Renal cortical epithelial cell (primary cell): ENCODE measurements around the gene POLA2. TPM values are rescaled to one million over a fixed set of nuclear protein-coding genes. Genes with fewer than 3 reads are reported as not detected.
"Not testable (repeated sequence)": the region's sequence is repeated elsewhere in the genome, so short reads cannot be mapped to it uniquely, and the experiment has no call there.

Experiments
- DNase-seq: peaks from one replicate; pipeline ENCODE4 v3.0.0-alpha.2; 2011; ENCODE audit warnings: low read depth
- total RNA-seq: library from RNA; depleted of rRNA; stranded (reverse); fragments of >200 nt; gene quantifications from 2 replicates; pipeline ENCODE4 v1.2.3, GENCODE V29; 2014

Gene POLA2, protein sequence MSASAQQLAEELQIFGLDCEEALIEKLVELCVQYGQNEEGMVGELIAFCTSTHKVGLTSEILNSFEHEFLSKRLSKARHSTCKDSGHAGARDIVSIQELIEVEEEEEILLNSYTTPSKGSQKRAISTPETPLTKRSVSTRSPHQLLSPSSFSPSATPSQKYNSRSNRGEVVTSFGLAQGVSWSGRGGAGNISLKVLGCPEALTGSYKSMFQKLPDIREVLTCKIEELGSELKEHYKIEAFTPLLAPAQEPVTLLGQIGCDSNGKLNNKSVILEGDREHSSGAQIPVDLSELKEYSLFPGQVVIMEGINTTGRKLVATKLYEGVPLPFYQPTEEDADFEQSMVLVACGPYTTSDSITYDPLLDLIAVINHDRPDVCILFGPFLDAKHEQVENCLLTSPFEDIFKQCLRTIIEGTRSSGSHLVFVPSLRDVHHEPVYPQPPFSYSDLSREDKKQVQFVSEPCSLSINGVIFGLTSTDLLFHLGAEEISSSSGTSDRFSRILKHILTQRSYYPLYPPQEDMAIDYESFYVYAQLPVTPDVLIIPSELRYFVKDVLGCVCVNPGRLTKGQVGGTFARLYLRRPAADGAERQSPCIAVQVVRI
- total RNA-seq, result 3.2 and 7.1 TPM in 2 replicates

DNA sequence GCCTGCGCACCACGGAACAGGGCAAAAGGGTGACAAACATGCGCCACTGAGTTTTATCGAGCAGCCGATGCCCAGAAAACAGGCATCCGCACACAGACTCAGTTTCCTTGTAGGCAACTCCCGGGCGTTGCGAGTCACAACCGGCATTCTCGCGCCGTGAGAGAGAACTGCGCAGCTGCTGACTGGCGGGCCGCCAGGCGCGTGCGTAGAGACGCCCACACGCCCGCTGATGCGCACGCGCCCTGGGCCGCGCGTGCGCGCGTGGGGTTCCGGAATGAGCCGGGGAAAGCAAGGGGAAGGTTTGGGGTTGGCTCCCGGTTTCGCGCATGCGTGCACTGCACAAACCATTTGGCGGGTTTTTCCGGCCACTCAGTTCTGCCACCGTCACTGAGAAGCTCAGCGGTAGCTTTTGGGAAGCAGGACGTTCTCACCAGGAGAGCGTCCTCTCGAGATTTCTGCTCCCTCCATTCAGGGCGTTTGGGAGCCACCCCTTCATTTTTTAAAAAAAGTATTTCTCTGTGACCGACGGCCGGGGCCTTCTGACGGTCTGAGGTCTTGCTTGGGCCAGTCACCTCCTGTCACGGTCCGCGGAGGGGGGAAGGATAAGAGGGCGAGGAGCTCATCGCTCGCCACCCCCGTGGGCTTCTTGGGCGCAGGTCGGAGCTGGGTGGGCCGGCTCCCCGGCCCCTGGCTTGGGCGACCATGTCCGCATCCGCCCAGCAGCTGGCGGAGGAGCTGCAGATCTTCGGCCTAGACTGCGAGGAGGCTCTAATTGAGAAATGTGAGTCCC lies at the start of gene POLA2:
Gene POLA2 (plus strand): TSS at position 372 of the 790 bp plus-strand sequence. CDS start 331 bp downstream, at position 703.
- DNase-seq, result peak; percentile 87

DNA sequence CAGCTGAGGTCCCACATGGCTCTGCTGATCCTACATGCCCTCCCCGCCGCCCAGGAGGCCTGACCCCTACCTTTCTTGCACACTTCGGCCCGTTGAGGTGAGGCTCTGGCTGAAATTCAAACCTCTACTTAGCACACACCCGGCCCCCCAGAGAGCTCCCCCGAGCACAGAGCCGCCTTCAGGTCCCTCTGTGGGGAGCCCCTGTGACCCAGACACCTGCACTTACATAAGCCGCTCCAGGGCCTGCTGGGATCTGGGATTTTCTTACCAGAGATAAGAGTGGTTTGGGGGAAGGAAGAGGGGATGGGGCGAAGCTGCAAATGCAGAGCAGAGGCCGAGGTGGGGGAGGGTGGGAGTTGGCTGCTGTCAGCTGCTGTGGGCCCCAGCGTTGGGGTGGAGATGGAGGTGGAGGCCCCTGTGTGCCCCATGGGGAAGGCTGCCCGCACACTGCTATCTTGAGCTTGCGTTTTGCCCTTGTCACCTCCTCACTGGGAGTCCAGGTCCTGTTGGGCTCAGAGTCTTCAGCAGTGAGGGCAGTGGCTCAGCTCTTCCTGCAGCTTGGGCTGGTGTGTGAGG lies 49.4 kb upstream of the POLA2 start:
- DNase-seq, result no peak

DNA sequence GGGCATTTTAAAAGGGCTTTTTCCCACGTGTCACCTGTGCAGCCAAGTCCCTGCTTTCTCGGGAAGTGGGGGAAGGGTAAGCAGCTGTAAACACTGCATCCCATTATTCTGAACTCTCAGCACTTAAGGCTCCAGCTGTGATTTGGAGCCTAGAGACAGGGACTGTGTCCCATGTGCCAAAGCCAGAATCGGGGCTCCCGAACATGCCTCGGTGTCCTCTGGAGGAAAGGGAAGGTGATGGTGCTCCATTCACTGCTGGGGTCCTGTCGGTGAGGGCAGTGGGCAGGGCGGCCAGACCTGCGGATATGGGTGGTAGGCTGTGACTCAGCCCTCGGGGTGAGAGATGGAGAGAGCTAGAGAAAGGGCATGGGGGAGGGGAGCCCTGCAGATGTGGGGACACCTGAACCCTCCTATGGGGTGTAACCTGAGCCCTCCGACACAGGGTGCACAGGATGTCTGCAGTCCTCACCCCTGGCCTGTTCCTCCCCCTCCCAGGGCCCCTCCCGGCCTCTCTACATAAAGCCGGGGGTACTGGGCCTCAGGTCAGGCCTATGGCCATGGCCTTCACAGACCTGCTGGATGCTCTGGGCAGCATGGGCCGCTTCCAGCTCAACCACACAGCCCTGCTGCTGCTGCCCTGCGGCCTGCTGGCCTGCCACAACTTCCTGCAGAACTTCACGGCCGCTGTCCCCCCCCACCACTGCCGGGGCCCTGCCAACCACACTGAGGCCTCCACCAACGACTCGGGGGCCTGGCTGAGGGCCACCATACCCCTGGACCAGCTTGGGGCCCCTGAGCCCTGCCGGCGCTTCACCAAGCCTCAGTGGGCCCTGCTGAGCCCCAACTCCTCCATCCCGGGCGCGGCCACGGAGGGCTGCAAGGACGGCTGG lies 48.2 kb upstream of the POLA2 start:
- DNase-seq, result peak; percentile 6

DNA sequence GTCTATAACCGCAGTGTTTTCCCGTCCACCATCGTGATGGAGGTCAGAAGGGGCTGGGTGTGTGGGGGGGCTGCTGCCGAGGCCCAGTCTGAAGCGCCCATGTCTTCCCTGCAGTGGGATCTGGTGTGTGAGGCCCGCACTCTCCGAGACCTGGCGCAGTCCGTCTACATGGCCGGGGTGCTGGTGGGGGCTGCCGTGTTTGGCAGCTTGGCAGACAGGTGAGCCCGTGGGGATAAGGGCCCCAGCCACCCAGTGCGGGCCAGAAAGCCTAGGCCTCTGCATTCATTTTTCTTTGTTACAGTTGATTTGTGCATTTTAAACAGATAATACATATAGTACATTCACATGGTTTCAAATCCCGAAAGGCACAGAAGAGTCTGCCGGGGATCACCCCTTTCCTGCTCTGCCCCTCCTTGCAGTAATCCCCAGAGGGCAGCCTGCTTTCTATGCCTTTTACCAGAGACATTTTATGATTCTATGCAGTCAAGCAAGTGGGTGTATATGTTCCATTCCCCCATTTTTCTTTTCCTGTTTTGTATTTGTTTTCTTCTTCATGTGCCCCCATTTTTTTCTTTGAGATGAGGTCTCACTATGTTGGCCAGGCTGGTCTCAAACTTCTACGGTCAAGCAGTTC lies 47.4 kb upstream of the POLA2 start:
- no peak for DNase-seq

DNA sequence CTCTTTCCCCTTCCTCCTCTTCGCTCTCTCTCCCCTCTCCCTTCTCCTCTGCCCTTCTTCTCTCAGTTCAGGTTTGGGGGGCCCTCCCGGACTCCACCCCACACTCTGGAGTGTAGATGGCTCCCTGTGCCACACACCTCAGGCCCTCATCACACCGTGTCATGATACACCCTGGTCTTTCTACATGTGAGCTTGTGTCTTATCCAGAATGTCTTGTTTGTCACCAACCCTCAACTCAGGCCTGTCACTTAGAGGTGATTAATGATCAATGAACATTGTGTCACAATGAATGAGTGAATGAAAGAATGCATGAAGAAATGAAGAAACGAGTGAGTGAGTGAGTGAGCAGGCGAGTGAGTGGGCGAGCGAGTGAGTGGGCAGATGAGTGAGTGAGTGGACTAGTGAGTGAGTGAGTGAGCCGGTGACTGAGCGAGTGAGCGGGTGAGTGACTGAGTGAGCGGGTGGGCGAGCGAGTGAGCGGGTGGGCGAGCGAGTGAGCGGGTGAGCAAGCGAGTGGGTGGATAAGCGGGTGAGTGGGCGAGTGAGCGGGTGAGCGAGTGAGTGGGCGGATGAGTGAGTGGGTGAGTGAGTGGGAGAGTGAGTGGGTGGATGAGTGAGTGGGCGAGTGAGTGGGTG lies 46.2 kb upstream of the POLA2 start:
- no peak for DNase-seq

DNA sequence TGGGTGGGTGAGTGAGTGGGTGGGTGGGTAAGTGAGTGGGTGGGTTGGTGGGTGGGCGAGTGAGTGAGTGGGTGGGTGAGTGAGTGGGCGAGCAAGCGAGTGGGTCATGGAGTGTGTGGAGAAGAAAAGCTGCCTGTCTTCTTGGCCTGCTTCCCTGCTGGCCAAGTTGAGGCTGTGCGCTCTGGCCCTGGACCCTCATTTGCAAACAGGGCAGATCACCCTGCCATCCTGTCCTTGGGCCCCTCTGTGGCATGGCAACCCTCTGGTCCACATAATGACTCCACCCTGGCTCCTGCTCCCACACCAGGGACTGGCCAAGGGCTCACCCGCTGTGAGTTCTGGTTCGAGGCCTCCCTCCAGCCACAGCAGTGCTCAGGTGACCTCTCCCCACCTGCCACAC lies 44.9 kb upstream of the POLA2 start:
- no peak for DNase-seq

DNA sequence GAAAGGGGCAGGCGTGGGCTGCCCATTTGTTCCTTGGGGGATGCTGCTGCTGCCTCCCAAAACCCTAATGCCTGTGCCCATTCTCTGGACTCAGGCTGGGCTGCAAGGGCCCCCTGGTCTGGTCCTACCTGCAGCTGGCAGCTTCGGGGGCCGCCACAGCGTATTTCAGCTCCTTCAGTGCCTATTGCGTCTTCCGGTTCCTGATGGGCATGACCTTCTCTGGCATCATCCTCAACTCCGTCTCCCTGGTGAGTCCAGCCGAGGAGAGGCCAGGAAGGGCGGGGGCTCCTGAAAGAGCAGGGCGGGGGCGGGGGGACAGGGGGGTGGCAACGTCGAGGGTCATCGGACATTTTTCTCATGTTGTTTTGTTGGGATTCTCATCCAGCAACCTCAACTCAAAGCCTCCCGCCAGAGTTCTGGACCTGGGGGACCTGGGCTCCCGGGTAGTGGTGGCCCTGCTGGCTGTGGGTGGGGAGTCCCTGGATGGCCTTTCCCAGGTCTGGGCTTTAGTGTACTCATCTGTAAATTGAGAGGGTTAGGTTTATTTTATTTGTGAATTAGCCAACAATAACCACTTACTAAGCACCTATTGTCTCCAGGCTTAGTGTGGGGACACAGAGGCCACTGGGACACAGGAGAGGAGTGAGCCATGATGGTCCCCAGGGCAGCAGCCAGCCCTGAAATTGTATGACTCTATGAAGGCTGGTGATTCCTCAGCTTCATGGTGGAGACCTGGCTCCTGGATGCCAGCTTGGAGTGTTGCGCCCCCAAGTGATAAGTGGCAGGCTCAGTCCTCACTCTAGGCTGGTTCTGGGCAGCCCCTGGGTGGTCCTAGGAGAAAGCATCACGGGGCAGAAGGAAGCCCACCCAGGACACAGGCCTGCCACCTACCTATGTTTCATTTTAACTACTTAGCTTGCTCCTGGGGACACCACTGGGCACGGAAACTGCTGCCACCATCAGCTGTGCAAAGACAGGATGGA lies 44.0 kb upstream of the POLA2 start:
- DNase-seq, result no peak

DNA sequence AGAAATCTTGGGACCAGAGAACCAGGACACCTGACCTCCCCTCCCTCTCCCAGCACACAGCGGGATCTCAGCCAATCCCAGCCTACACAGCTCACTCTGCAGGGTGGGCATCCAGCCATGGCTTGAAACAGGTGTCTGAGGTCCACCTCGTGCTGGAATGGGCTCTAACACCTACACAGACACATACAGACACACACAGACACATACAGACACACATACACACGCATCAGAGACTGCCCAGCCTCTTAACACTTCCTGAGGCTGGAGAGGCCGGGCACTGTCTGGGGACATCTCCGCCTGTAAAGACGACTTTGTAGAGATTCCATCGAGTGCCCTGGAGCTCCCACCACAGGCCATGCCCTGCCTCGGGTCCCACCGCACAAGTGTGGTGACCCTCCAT lies 43.3 kb upstream of the POLA2 start:
- DNase-seq, result no peak

DNA sequence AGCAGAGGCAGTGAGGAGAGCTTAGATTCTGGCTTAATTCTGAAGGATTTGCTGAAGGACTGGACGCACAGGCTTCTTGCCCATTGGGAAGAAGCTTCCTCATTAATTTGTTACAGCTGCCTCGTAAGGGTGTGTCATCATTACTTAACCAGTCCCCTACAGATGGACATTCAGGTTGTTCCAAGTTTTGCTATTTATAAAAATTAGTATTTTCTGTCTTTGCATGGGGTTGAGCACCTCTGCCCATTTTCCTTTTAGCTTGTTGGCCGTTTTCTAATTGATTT lies 41.9 kb upstream of the POLA2 start:
- no peak for DNase-seq

DNA sequence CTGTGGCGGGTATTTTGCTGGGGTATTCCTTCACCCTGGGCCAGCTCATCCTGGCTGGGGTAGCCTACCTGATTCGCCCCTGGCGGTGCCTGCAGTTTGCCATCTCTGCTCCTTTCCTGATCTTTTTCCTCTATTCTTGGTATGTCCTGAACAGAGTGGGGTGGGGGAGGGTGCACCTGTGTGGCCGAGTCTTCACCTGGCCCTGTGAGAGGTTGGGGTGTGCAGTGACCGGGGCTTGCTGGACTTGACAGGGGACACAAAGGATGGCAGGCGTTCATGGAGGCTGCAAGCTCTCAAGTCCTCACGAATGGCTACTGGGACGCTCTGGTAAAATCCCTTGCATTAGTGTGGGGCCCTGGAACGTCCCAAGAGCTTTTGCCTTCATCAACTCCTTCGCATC lies 40.7 kb upstream of the POLA2 start:
- no peak for DNase-seq

DNA sequence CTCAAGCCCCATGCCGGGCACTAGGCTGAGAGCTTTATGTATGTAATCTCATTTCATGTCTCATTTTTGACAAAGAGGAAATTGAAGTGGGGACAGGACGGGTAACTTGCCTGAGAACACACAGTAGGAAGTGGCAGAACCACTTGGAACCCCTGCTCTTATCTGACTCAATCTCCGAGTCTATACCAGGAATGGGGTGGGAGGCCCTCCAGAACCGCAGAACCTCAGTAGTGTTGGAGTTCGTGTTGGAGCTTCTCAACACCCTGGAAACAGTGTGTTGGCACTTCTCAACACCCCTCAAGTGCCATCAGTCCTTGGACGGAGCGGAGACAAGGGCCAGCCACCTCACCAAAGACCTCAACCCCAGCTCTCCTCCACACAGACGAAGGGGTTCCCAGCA lies 38.8 kb upstream of the POLA2 start:
- DNase-seq, result no peak

DNA sequence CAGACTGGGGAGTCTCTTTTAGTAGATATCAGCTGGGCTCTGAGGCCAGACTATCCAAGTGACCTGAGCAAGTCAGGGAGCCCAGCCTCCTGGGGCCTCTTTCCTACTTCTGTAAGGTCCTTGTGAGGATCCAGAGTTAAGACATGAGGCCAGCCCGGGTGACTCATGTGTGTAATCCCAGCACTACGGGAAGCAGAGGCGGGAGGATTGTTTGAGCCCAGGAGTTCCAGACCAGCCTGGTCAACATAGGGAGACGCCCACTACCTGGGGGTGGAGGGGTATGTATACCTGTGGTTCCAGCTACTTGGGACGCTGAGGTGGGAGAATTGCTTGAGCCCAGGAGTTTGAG lies 36.9 kb upstream of the POLA2 start:
- DNase-seq, result peak; percentile 71

DNA sequence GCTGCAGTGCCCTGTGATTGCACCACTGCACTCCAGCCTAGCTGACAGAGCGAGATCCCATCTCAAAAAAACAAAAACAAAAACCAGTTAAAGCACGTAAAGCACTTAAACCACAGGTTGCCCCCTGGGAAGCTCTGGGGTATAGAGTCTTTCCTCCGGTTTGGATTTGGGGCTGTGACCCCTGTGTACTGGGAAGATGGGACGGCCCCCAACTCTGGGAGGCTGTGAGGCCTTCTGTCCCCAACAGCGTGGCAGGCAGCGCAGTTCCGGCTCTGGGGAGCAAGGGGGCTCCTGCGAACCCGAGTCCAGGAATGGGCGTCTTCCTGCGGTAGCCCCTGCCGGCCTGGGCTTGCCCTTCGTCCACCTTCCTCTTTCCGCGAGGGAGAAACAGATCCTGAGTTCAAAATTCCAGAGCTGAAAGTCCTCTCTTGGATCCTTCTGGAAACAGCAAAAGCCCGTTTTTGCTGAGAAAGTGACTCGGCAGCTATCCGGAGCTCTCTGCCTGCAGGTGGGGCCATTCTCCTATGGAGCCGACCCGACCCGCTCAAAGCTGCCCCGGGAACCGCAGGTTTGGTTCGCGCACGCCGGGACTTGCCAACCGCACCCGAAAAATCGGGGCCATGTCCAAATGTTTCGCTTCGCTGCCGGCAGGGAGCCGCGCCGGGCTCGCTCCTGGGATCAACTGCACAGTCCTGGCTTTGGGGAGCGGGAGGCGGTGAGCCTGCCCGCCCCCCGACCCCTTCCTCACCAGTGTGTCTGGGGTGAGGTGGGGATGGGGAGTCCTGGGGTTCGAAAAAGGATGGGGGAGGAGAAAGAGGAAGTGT lies 36.3 kb upstream of the POLA2 start:
- DNase-seq, result peak; percentile 40

DNA sequence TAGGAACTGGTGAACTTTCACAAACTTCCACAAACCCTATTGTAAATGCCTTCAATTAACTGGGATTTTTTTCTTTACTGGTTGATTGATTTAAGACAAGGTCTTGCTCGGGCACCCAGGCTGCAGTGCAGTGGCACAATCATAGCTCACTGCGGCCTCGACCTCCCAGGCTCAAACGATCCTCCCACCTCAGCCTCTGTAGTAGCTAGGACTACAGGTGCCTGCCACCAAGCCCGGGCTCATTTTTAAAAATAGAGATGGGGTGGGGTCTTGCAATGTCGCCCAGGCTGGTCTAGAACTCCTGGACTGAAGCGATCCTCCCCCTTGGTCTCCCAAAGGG lies 35.7 kb upstream of the POLA2 start:
- no peak for DNase-seq

DNA sequence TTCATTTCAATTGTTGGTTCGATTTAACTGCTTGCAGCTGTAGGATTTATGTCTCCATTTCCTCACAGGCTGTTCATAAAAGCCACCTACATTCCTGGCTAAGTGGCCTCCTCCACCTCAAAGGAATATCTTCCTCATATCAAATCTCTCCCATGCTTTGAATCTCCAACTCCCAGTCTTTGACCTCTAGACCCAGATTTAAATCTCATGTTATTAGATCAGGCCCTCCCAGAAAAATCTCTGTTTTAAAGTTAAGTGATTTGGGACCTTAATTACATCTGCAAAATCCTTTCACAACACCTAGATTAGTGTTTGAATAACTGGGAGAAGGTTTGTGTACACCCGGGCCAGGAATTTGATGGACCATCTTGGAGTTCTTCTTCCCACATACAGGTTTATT lies 33.9 kb upstream of the POLA2 start:
- DNase-seq, result no peak

DNA sequence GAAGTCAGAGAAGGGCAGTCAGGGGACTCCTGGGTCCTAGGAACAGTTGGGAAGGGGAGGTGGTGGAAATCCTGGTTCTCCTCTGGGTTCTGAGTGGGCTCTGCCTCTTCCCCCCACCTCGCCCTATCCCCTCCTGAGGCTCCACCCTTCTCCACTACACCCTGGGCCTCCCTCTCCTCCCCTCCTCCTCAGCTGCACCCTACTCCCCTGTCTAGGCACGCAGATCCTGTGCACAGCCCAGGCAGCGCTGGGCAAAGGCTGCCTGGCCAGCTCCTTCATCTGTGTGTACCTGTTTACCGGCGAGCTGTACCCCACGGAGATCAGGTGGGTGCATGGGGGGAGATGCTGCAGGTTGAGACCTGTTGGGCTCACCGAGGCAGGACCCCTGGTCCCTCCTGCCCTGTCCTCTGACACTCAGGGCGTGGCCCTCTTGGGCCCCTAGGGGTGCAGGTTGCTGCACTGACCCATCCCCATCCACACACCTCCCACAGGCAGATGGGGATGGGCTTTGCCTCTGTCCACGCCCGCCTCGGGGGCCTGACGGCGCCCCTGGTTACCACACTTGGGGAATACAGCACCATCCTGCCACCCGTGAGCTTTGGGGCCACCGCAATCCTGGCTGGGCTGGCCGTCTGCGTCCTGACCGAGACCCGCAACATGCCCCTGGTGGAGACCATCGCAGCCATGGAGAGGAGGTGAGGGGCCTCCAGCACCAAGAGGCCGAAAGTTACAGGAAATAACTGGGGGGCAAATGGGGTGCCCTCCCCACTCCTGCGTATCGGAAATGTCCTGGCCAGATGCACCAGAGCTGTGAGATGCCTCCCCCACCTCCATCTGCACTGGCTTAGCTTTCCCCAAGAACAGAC lies 25.3 kb upstream of the POLA2 start:
- no peak for DNase-seq

DNA sequence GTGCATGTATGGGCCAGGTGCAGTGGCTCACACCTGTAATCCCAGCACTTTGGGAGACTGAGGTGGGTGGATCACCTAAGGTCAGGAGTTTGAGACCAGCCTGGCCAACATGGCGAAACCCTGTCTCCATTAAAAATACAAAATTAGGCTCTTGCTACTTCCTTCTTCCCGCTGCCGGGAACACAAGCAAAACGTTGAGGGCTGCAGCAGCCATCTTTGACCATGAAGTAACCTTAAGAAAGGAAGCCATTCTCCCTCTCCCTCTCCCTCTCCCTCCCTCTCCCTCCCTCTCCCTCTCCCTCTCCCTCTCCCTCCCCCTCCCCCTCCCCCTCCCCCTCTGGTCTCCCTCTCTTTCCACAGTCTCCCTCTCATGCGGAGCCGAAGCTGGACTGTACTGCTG lies 23.5 kb upstream of the POLA2 start:
- DNase-seq, result not testable (repeated sequence)

DNA sequence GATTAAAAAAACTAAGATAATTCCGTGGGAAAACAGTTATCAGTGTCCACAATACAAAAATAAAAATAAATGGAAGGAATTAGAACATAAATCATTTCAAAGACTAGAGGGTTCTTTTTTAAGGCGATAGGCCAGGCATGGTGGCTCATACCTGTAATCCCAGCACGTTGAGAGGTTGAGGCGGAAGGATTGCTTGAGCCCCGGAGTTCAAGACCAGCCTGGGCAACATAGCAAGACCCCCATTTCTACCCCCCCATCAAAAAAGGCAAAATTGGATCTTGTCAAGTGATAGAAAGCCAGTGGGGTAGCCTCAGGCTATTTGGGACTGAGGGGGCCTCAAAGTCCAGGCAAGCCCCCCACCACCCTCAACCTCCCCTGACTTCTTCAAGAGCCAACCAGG lies 20.6 kb upstream of the POLA2 start:
- DNase-seq, result no peak
